HG02885 (cell line): ENCODE data around the gene CHTF18.
"Not testable (repeated sequence)": the region's sequence is repeated elsewhere in the genome, so short reads cannot be mapped to it uniquely, and the experiment has no call there.

Experiments
- ATAC-seq: cut with Tn5 transposase; IDR thresholded peaks from one replicate; pipeline ENCODE4 v1.9.1; 2021; ENCODE audit warnings: mild to moderate bottlenecking; ENCODE audit not compliant: unreplicated experiment, poor library complexity

Gene CHTF18

GRCh38 chr16:772959-773358, 15.5 kb upstream of the CHTF18 start:
- ATAC-seq = no peak

- no peak for ATAC-seq
Observed at GRCh38 chr16:774086-775001, 14.1 kb upstream of the CHTF18 start.

- ATAC-seq = no peak
Observed at GRCh38 chr16:775236-775796, 13.1 kb upstream of the CHTF18 start.

DNA sequence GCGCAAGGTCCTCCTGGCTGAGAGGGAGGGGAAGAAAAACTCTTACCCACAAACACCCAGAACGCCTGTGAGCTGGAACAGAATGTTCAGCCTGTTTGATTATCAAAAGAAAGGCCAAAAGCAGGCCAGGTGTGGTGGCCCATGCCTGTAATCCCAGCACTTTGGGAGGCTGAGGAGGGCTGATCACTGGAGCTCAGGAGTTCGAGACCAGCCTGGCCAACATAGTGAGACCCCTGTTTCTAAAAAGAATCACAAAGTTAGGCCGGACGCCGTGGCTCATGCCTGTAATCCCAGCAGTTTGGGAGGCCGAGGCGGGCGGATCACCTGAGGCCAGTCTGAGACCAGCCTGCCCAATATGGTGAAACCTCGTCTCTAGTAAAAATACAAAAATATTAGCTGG, 12.1 kb upstream of the CHTF18 start:
- ATAC-seq = not testable (repeated sequence)

DNA sequence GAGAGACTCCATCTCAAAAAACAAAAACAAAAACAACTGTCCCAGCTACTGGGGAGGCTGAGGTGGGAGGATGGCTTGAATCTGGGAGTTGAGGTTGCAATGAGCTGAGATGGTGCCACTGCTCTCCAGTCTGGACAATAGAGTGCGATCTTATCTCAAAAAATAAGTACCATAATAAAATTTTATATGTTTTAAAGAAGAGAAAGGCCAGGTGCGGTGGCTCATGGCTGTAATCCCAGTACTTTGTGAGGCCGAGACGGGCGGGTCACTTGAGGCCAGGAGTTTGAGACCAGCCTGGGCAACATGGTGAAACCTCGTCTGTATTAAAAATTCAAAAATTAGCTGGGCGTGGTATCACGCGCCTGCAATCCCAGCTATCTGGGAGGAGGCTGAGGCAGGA, 11.6 kb upstream of the CHTF18 start:
- no peak for ATAC-seq

DNA sequence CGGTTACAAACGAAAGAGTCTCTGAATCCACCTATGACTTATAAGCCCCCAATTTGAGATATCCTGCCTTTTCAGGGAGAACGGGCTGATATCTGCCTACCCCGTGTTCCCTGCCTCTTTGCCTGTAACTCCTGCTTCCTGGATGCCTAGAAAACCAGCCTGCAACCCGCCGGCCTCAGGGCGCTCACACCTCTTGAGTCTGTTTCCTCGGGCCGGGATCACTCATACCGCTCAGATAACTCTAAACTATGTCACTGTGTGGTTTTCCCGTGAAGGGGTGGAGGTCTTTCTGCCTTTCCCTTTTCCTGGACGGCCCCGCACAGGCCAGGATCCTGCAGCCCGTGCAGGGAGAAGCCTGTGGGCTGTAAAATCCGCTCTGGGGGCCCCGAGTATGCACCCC, 10.6 kb upstream of the CHTF18 start:
- ATAC-seq = no peak

- no peak for ATAC-seq
Observed at GRCh38 chr16:778447-778846, 10.0 kb upstream of the CHTF18 start.

GRCh38 chr16:778909-779527, 9.4 kb upstream of the CHTF18 start:
- ATAC-seq = no peak

- ATAC-seq = no peak
Observed at GRCh38 chr16:779561-779960, 8.9 kb upstream of the CHTF18 start.

DNA sequence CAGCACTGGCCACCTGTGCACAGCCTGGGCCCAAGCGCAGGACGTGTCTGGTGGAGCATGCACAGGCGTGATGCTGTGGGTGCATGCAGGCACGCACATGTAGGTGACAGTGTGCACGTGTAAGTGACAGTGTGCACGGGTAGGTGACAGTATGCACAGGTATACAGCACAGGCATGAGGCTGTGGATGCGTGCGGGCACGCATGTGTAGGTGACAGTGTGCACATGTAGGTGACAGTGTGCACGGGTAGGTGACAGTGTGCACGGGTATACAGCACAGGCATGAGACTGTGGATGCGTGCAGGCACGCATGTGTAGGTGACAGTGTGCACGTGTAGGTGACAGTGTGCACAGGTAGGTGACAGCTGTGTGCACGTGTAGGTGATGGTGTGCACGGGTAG, 8.1 kb upstream of the CHTF18 start:
- ATAC-seq = no peak

DNA sequence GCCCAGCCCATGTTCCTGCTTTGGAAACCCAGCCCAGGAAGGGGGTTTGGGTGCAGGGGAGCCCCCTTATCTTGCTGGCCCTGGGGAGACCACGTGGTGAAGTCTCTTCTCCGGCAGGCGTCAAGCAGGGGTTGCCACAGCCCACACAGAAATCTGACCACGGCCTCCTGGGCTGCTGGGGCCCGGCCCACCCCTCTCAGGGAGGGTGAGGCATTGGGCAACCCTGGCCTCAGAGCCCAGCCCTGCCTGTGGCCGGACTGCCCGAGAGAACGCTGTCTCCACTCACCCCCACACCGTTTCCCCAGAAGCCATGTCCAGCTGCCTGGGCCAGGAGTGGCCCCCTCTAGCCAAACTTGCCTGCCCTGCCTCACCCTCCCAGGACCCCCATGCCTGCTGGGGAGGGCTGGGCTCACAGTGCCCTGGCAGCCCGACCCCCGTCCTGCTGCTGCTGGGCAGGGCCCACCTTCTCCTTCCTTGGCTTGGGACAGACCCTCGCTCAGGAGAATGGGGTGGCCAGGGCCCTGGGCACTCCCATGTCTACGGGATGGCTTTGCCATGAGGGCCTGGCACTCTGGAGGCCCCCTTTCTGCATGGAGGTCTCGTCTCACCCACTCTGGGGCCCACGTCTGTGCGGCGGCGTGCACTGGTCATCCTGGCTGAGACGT, 6.9 kb upstream of the CHTF18 start:
- ATAC-seq = no peak

GRCh38 chr16:782258-782657, 6.2 kb upstream of the CHTF18 start:
- ATAC-seq = no peak

DNA sequence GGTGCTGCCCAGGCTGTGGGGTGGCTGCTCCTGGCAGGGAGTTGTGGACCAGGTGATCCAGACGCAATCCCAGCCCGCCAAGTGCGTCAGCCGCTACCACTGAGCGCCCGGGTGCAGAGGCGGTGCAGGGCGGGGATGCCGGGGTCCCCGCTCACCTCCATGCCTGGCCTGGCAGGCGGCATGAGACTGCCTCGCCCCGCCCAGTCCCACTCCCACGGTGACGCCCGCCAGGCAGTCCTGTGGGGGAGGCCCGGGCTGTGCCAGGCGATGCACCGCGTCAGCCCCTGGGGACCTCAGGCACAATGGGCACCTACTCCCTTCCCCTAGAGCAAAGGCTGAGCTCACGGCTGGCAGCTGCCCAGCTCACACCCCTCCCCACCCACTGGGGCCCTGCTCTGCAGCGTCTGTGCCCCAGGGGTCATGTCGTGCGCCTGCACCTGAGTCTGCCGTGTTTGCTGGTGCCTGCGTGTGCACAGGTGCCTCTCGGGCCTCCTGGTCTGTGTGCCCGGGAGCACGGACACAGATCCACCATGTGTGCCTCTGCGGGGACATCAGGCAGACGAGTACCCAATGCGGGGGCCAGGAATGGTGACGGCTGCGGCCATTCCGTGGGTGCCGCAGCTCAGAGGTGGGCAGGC, 5.5 kb upstream of the CHTF18 start:
- no peak for ATAC-seq

- no peak for ATAC-seq
Observed at GRCh38 chr16:783404-784161, 4.8 kb upstream of the CHTF18 start.

GRCh38 chr16:784431-784830, 4.0 kb upstream of the CHTF18 start:
- ATAC-seq = no peak

- no peak for ATAC-seq
Observed at GRCh38 chr16:785563-786535, 2.6 kb upstream of the CHTF18 start.

- ATAC-seq = no peak
Observed at GRCh38 chr16:787321-787966, 976 bp upstream of the CHTF18 start.

DNA sequence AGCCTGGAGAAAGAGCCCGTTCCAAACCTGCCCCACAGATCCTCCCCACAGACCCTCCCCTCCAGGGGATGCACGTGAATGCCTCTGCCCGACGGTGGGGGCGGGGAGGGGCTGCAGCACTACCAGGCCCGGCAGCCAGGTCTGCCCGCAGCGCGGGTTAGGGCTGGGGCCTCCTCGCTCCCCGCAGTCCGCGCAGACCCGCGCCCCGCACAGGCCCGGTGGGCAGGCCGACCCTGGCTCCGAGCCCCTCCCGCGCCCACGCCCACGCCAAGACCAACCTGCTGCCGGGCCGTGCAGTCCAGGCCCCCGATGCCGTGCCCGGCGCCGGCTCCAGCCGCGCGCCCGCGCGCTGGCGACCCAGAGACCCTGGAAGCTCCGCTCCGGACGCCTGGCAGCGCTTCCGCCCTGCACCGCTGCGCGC, 432 bp upstream of the CHTF18 start, which contains the start of gene RPUSD1:
Gene RPUSD1, minus strand, starts transcription at position 404 of the 421 bp plus-strand sequence. CDS start 644 bp downstream, outside the sequence.
- peak; percentile 0 for ATAC-seq
